HG03558 (cell line): ENCODE measurements around the gene STRN.
"Not testable (repeated sequence)": the region's sequence is repeated elsewhere in the genome, so short reads cannot be mapped to it uniquely, and the experiment has no call there.

Experiments used
- ATAC-seq: cut with Tn5 transposase; IDR thresholded peaks from one replicate; pipeline ENCODE4 v1.9.1; 2021; ENCODE audit warnings: moderate number of reproducible peaks; ENCODE audit not compliant: unreplicated experiment; ENCODE audit errors: extremely low read depth

Gene STRN

GRCh38 chr2:36966370-36967235, at the start of gene STRN:
STRN (minus strand) TSS chr2:36966536; CDS start chr2:36966463, 73 bp downstream.
- peak; percentile 95 for ATAC-seq

- no peak for ATAC-seq
These were observed 46.9 kb upstream of the STRN start for GRCh38 chr2:37013315-37013641.

- no peak for ATAC-seq
These were observed 44.8 kb upstream of the STRN start for GRCh38 chr2:37011130-37011529.

GRCh38 chr2:37005118-37005868, 39.0 kb upstream of the STRN start:
- ATAC-seq = peak; percentile 97

- ATAC-seq = no peak
These were observed 34.7 kb upstream of the STRN start for GRCh38 chr2:37000988-37001556.

- no peak for ATAC-seq
These were observed 34.0 kb upstream of the STRN start for GRCh38 chr2:37000318-37000717.

- ATAC-seq = not testable (repeated sequence)
These were observed 33.1 kb upstream of the STRN start for GRCh38 chr2:36999416-36999815.

GRCh38 chr2:36993841-36994620, 27.7 kb upstream of the STRN start:
- no peak for ATAC-seq

GRCh38 chr2:36988008-36988407, 21.7 kb upstream of the STRN start:
- ATAC-seq = no peak

GRCh38 chr2:36982467-36982866, 16.1 kb upstream of the STRN start:
- no peak for ATAC-seq

- no peak for ATAC-seq
These were observed 15.6 kb upstream of the STRN start for GRCh38 chr2:36981911-36982310.

- ATAC-seq = not testable (repeated sequence)
These were observed 12.7 kb upstream of the STRN start for GRCh38 chr2:36979007-36979406.

GRCh38 chr2:36976065-36976464, 9.7 kb upstream of the STRN start:
- ATAC-seq = no peak

GRCh38 chr2:36975306-36975705, 9.0 kb upstream of the STRN start:
- ATAC-seq = no peak

- no peak for ATAC-seq
These were observed 7.0 kb upstream of the STRN start for GRCh38 chr2:36973320-36973719.

- ATAC-seq = no peak
These were observed 5.7 kb upstream of the STRN start for GRCh38 chr2:36971990-36972389.

GRCh38 chr2:36967236-36967876, 1.0 kb upstream of the STRN start:
- ATAC-seq = no peak

- ATAC-seq = peak; percentile 11
These were observed 476 bp downstream of the STRN start for GRCh38 chr2:36965751-36966369.

GRCh38 chr2:36965206-36965605, 1.1 kb downstream of the STRN start:
- ATAC-seq = no peak
